Uterus (tissue), 2 donors: ENCODE data around the gene HCRTR1.

Experiments used
- POLR2A ChIP-seq, 2 donors: fragments of 450-650 bp; IDR thresholded peaks; one replicate each; pipeline ENCODE4 v1.6.1; 2016; ENCODE audit warnings: antibody characterized with exemption in 2 of 2, mild to moderate bottlenecking in 1 of 2, moderate library complexity in 1 of 2
- TF ChIP-seq, protein P1 (sequence below), 4 experiments: fragments of 200-600 bp in 2 of 4; fragments of 450-650 bp in 2 of 4; sonication (generic) in 2 of 4; IDR thresholded peaks; one replicate each; pipeline ENCODE4 v1.5.1; 2016 to 2019; ENCODE audit warnings: antibody characterized with exemption in 4 of 4, mild to moderate bottlenecking in 2 of 4, moderate library complexity in 1 of 4

DNA sequence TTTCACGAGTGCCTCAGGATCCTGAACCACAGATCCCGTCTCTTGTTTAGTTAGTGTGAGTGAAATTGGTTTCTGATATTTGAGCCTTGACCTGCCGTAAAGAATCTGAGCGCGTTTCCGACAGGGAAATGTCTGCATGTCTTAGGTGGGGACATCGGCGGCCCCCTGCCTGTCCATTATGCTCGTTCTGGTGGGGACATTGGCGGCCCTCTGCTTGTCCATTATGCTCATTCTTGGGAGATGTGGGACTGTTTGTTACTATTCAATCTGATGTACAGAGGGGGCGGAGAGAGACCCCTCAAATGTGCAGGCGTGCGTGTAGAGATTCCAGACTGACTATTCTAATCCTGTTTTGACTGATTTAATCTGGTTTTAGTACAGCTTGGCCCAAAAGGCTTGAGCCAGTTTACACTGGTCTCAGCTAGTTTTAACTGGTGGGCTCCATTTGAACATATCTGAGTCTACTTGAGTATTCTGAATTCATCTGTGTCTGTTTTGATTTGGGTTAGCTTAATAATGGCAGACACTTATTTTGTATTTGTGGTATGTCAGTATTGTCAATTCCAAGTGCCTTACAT is 47.8 kb upstream of the HCRTR1 start:
- TF ChIP-seq, protein P1, sequence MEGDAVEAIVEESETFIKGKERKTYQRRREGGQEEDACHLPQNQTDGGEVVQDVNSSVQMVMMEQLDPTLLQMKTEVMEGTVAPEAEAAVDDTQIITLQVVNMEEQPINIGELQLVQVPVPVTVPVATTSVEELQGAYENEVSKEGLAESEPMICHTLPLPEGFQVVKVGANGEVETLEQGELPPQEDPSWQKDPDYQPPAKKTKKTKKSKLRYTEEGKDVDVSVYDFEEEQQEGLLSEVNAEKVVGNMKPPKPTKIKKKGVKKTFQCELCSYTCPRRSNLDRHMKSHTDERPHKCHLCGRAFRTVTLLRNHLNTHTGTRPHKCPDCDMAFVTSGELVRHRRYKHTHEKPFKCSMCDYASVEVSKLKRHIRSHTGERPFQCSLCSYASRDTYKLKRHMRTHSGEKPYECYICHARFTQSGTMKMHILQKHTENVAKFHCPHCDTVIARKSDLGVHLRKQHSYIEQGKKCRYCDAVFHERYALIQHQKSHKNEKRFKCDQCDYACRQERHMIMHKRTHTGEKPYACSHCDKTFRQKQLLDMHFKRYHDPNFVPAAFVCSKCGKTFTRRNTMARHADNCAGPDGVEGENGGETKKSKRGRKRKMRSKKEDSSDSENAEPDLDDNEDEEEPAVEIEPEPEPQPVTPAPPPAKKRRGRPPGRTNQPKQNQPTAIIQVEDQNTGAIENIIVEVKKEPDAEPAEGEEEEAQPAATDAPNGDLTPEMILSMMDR (IDR thresholded peaks at IDR 0.05), result no peak
- no peak for TF ChIP-seq POLR2A (IDR thresholded peaks at IDR 0.05)
